H54 (cell line): ENCODE measurements around the gene NRSN2.
A peak's percentile ranks its signal among the peaks of the same experiment; 100 is the strongest.
"Not testable (repeated sequence)": the region's sequence is repeated elsewhere in the genome, so short reads cannot be mapped to it uniquely, and the experiment has no call there.

Experiments used
- DNase-seq: peaks from one replicate; pipeline ENCODE4 v3.0.0; 2011; ENCODE audit warnings: low spot score, mixed read lengths; ENCODE audit not compliant: insufficient read length
- FAIRE-seq: peaks from 3 replicates; lab custom pipeline; 2011; peaks lifted over from hg19 to GRCh38; lab: Jason Lieb, UNC
- POLR2A ChIP-seq: IDR thresholded peaks from 2 replicates; pipeline ENCODE4 v1.6.1; 2011; ENCODE audit warnings: low read depth, mild to moderate bottlenecking, low read length

The NRSN2 gene

GRCh38 chr20:328027-328974 is 18.6 kb upstream of the NRSN2 start:
- FAIRE-seq = no peak
- no peak for DNase-seq
- TF ChIP-seq POLR2A = no peak

- FAIRE-seq (no peak), DNase-seq (no peak)
- no peak for TF ChIP-seq POLR2A
Observed at GRCh38 chr20:328975-329695, 17.8 kb upstream of the NRSN2 start.

GRCh38 chr20:329851-330232 is 17.1 kb upstream of the NRSN2 start:
- no peak for FAIRE-seq
- no peak for DNase-seq
- no peak for TF ChIP-seq POLR2A

GRCh38 chr20:330233-331149 is 16.4 kb upstream of the NRSN2 start:
- FAIRE-seq (no peak), DNase-seq (peak; percentile 72)
- TF ChIP-seq POLR2A = no peak

GRCh38 chr20:334578-334977 is 12.3 kb upstream of the NRSN2 start:
- DNase-seq (no peak), FAIRE-seq (no peak)
- TF ChIP-seq POLR2A = no peak

GRCh38 chr20:336040-336439 is 10.9 kb upstream of the NRSN2 start:
- FAIRE-seq, DNase-seq: not testable (repeated sequence)

- no peak for TF ChIP-seq POLR2A
- no peak for DNase-seq
- peak; percentile 58 for FAIRE-seq
Observed at GRCh38 chr20:341682-342081, 5.2 kb upstream of the NRSN2 start.

- DNase-seq (no peak), FAIRE-seq (no peak)
- TF ChIP-seq POLR2A = no peak
Observed at GRCh38 chr20:343107-343506, 3.8 kb upstream of the NRSN2 start.

- no peak for FAIRE-seq
- TF ChIP-seq POLR2A = no peak
- DNase-seq = no peak
Observed at GRCh38 chr20:346033-346639, 775 bp upstream of the NRSN2 start.

- no peak for FAIRE-seq
- TF ChIP-seq POLR2A = no peak
- no peak for DNase-seq
Observed at GRCh38 chr20:347317-347639, 367 bp downstream of the NRSN2 start.

- FAIRE-seq (no peak), DNase-seq (peak; percentile 96)
- TF ChIP-seq POLR2A = peak; percentile 70
Observed at GRCh38 chr20:347640-348484, 951 bp downstream of the NRSN2 start.
